ENCODE data around the gene CAVIN3.

- no peak for TF ChIP-seq CTCF (IDR thresholded peaks at IDR 0.05)
- no peak for TF ChIP-seq POLR2A (IDR thresholded peaks at IDR 0.05)
- no peak for TF ChIP-seq EP300 (IDR thresholded peaks at IDR 0.05; ENCODE audit: low read depth)
Observed at GRCh38 chr11:6321961-6322362, 1.7 kb upstream of the CAVIN3 start.
